Neural progenitor cell (in vitro differentiated cells): Measurements from ENCODE around the gene TAX1BP3. TPM values are rescaled to one million over a fixed set of nuclear protein-coding genes. Genes with fewer than 3 reads are reported as not detected.

Source experiments
- DNase-seq: peaks from one replicate; pipeline ENCODE4 v3.0.0-alpha.2; 2016; ENCODE audit warnings: low spot score
- H2AFZ ChIP-seq: fragments of 200-600 bp; sonication (generic); replicated peaks from 2 replicates; pipeline ENCODE4 v1.6.1; 2016; ENCODE audit warnings: antibody characterized with exemption
- H3F3A ChIP-seq: fragments of 200-600 bp; sonication (generic); 2 replicates; pipeline ENCODE4 v1.6.1; 2016; ENCODE audit warnings: antibody characterized with exemption, low read depth
- H3K27ac ChIP-seq: fragments of 200-600 bp; sonication (generic); 2 replicates; pipeline ENCODE4 v1.5.1; 2016; ENCODE audit warnings: mild to moderate bottlenecking
- H3K27me3 ChIP-seq: fragments of 200-600 bp; sonication (generic); 2 replicates; pipeline ENCODE4 v1.6.1; 2016; ENCODE audit warnings: mild to moderate bottlenecking, moderate library complexity
- H3K36me3 ChIP-seq: fragments of 200-600 bp; sonication (generic); 2 replicates; pipeline ENCODE4 v1.5.1; 2016
- H3K4me1 ChIP-seq: fragments of 200-600 bp; sonication (generic); 2 replicates; pipeline ENCODE4 v1.6.1; 2016; ENCODE audit warnings: mixed run types
- H3K4me2 ChIP-seq: fragments of 200-600 bp; sonication (generic); 2 replicates; pipeline ENCODE4 v1.6.1; 2016
- H3K4me3 ChIP-seq: fragments of 200-600 bp; sonication (generic); 2 replicates; pipeline ENCODE4 v1.5.1; 2016
- H3K79me2 ChIP-seq: fragments of 200-600 bp; sonication (generic); 2 replicates; pipeline ENCODE4 v1.6.1; 2016; ENCODE audit warnings: low read depth
- H3K9ac ChIP-seq: fragments of 200-600 bp; sonication (generic); 2 replicates; pipeline ENCODE4 v1.6.1; 2016
- H3K9me3 ChIP-seq: fragments of 200-600 bp; sonication (generic); 2 replicates; pipeline ENCODE4 v1.5.1; 2016; ENCODE audit warnings: low read depth
- H4K20me1 ChIP-seq: fragments of 200-600 bp; sonication (generic); 2 replicates; pipeline ENCODE4 v1.6.1; 2016; ENCODE audit warnings: low read depth
- H3K27ac Mint-ChIP-seq: 3 replicates; pipeline ENCODE4 v1.8.0; 2021; ENCODE audit warnings: mixed read lengths
- H3K27me3 Mint-ChIP-seq: 2 replicates; pipeline ENCODE4 v1.8.0; 2022; ENCODE audit warnings: low read depth, mild to moderate bottlenecking, inconsistent platforms, moderate library complexity, mixed read lengths; ENCODE audit not compliant: insufficient read depth
- H3K36me3 Mint-ChIP-seq: 3 replicates; pipeline ENCODE4 v1.8.0; 2021; ENCODE audit warnings: mixed read lengths
- H3K4me1 Mint-ChIP-seq: 3 replicates; pipeline ENCODE4 v1.8.0; 2021; ENCODE audit warnings: mixed read lengths
- H3K4me3 Mint-ChIP-seq: 3 replicates; pipeline ENCODE4 v1.8.0; 2021; ENCODE audit warnings: mild to moderate bottlenecking, moderate library complexity, mixed read lengths
- H3K9me3 Mint-ChIP-seq: 3 replicates; pipeline ENCODE4 v1.8.0; 2020; ENCODE audit warnings: mixed read lengths
- EZH2 ChIP-seq: fragments of 200-600 bp; sonication (generic); IDR thresholded peaks from 2 replicates; pipeline ENCODE4 v1.6.1; 2017; ENCODE audit warnings: antibody characterized with exemption, mild to moderate bottlenecking, moderate library complexity
- EZH2phosphoT487 ChIP-seq: fragments of 200-600 bp; sonication (generic); IDR thresholded peaks from 2 replicates; pipeline ENCODE4 v1.6.1; 2017; ENCODE audit warnings: antibody characterized with exemption
- total RNA-seq: library from RNA; depleted of rRNA; stranded (reverse); fragments of >200 nt; gene quantifications from 2 replicates; pipeline ENCODE4 v1.2.3, GENCODE V29; 2015; ENCODE audit warnings: low replicate concordance
- TF ChIP-seq, protein P1 (sequence below): fragments of 200-600 bp; sonication (generic); IDR thresholded peaks from 2 replicates; pipeline ENCODE4 v1.5.1; 2017; ENCODE audit warnings: antibody characterized with exemption, mild to moderate bottlenecking

Gene TAX1BP3
- total RNA-seq, 1 donor from 2014 or later, result 27.3 TPM

- peaks cover 34% of the 10 kb centered on the region for H3K4me1 Mint-ChIP-seq
- no peak overlapping the region for H3K27ac Mint-ChIP-seq
- H3F3A ChIP-seq, result peaks cover 11% of the 10 kb centered on the region
- H3K9me3 ChIP-seq, result no peaks in the 10 kb centered on the region
- peaks cover 10% of the 10 kb centered on the region for H3K36me3 Mint-ChIP-seq
- TF ChIP-seq EZH2phosphoT487, result no peak
- no peak for TF ChIP-seq EZH2
- TF ChIP-seq, protein P1, sequence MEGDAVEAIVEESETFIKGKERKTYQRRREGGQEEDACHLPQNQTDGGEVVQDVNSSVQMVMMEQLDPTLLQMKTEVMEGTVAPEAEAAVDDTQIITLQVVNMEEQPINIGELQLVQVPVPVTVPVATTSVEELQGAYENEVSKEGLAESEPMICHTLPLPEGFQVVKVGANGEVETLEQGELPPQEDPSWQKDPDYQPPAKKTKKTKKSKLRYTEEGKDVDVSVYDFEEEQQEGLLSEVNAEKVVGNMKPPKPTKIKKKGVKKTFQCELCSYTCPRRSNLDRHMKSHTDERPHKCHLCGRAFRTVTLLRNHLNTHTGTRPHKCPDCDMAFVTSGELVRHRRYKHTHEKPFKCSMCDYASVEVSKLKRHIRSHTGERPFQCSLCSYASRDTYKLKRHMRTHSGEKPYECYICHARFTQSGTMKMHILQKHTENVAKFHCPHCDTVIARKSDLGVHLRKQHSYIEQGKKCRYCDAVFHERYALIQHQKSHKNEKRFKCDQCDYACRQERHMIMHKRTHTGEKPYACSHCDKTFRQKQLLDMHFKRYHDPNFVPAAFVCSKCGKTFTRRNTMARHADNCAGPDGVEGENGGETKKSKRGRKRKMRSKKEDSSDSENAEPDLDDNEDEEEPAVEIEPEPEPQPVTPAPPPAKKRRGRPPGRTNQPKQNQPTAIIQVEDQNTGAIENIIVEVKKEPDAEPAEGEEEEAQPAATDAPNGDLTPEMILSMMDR, result no peak
- no peak overlapping the region for H3K4me2 ChIP-seq
- no peaks in the 10 kb centered on the region for H3K4me1 ChIP-seq
- H3K36me3 ChIP-seq, result no peaks in the 10 kb centered on the region
- no peaks in the 10 kb centered on the region for H3K27me3 ChIP-seq
- H3K4me3 Mint-ChIP-seq, result peak overlapping the region; percentile 98
- H3K27ac ChIP-seq, result no peak overlapping the region
- no peak overlapping the region for H3K4me3 ChIP-seq
- H3K9ac ChIP-seq, result no peak overlapping the region
- H2AFZ ChIP-seq, result no peak overlapping the region
- peaks cover 39% of the 10 kb centered on the region for H3K79me2 ChIP-seq
- H3K27me3 Mint-ChIP-seq, result peaks cover 11% of the 10 kb centered on the region
- H3K9me3 Mint-ChIP-seq, result no peaks in the 10 kb centered on the region
- no peak for DNase-seq
- H4K20me1 ChIP-seq, result peaks cover 25% of the 10 kb centered on the region
Observed at GRCh38 chr17:3665834-3666233, 2.5 kb downstream of the TAX1BP3 start.

DNA sequence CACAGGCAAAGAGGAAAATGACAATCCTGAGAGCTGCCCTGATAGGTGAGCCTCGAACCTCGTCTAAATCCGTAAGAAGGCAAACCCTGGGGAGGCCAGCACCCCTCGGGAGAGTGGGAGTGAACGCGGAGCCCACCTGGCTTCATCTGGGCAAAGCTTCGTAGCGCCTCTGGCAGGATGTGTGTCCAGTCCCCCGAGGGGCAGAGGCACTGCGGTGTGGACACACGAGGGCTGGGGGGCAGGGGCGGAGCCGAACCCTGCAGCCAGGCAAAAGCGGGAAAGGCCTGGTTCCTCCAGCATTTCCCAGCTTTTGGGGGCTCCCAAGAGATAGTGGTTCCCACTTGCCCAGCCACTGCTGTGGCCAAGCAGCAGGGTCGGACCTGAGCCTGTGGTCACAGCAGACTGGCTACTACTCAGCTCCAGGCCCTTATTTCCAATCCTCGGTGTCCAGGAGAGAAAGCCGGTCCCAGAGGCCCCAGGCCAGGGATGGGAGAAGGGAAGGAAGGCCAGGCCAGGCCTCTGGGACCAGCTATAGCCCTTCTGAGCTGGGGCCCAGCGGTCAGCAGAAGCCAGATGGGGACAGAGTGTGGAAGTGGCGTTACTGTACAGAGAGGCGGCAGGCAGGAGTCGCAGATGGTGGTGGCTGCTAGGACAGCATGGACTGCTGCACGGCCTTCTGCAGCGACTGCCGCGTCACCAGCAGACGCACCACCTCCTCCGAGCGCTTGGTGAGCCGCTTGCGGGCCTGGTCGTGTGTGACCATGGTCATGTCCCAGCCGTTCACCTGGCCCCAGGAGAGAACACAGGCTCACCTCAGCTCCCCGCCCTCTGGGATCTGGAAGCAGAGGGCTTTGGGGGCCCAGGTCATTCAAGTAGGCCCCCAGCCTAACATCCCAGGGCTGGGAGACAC lies 5.0 kb downstream of the TAX1BP3 start:
- Histone ChIP-seq H3K36me3 (no peaks in the 10 kb centered on the region), H3K27ac (no peak overlapping the region), H3F3A (peaks cover 11% of the 10 kb centered on the region), H3K4me2 (no peak overlapping the region), H3K9ac (no peak overlapping the region), H3K27me3 (no peaks in the 10 kb centered on the region), H3K79me2 (peaks cover 18% of the 10 kb centered on the region), H3K4me1 (no peaks in the 10 kb centered on the region), H3K9me3 (no peaks in the 10 kb centered on the region), H2AFZ (no peak overlapping the region), H3K4me3 (no peak overlapping the region), H4K20me1 (peaks cover 6% of the 10 kb centered on the region)
- Mint-ChIP-seq H3K27me3 (peaks cover 11% of the 10 kb centered on the region), H3K27ac (peak overlapping the region; percentile 94), H3K4me3 (peak overlapping the region; percentile 27), H3K9me3 (no peaks in the 10 kb centered on the region), H3K36me3 (peaks cover 8% of the 10 kb centered on the region), H3K4me1 (peaks cover 26% of the 10 kb centered on the region)
- no peak for DNase-seq
- TF ChIP-seq, protein P1, result no peak
- TF ChIP-seq EZH2 (no peak), EZH2phosphoT487 (no peak)

DNA sequence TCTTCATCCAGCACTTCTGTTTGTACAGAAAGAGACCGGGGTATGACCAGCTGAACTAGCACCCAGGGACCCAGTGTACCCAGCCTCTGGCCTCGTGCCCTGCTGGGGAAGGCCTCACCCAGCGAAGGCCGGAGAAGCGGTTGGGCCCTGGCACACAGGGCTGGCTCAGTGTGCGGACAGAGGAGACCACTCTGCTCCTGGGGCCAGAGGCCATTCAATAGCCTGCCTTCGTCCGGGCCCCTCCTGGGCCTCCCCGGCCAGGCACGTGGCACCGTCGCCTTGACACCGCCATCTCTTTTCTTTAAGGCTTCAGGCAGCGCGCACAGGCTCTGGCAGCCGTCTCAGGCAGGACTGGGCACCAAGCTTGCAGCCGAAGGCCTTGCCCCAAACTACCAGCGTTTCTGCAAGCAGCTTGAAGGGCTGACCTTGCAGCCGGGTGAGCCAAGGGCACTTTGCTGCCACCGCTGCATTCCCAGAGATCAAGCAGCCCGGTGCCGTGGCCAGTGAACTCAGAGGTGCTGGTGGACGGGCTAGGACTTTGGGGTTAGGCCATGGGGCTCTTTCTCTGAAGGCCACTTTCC lies 8.0 kb downstream of the TAX1BP3 start:
- H2AFZ ChIP-seq, result no peak overlapping the region
- Mint-ChIP-seq H3K4me3 (no peak overlapping the region), H3K27me3 (peaks cover 6% of the 10 kb centered on the region), H3K27ac (no peak overlapping the region), H3K4me1 (peaks cover 12% of the 10 kb centered on the region), H3K36me3 (peaks cover 8% of the 10 kb centered on the region), H3K9me3 (no peaks in the 10 kb centered on the region)
- H3K36me3 ChIP-seq, result no peaks in the 10 kb centered on the region
- no peak overlapping the region for H3K27ac ChIP-seq
- H3K4me3 ChIP-seq, result no peak overlapping the region
- no peaks in the 10 kb centered on the region for H3K9me3 ChIP-seq
- H3K79me2 ChIP-seq, result no peaks in the 10 kb centered on the region
- H3F3A ChIP-seq, result no peaks in the 10 kb centered on the region
- TF ChIP-seq, protein P1, result no peak
- no peak for TF ChIP-seq EZH2
- no peak for TF ChIP-seq EZH2phosphoT487
- H3K4me1 ChIP-seq, result no peaks in the 10 kb centered on the region
- no peak for DNase-seq
- no peak overlapping the region for H3K4me2 ChIP-seq
- no peaks in the 10 kb centered on the region for H4K20me1 ChIP-seq
- H3K27me3 ChIP-seq, result no peaks in the 10 kb centered on the region
- no peak overlapping the region for H3K9ac ChIP-seq
